K562 (cell line): ENCODE measurements around the gene MATN1. TPM values are rescaled to one million over a fixed set of nuclear protein-coding genes. Genes with fewer than 3 reads are reported as not detected.
A peak's percentile ranks its signal among the peaks of the same experiment; 100 is the strongest.

Experiments
- CBFA2T2 ChIP-seq: fragments of 450-650 bp; conservative IDR thresholded peaks from 2 replicates; pipeline ENCODE4 v1.6.1; 2017; ENCODE audit warnings: mild to moderate bottlenecking
- CBFA2T3 ChIP-seq: fragments of 450-650 bp; IDR thresholded peaks from 2 replicates; pipeline ENCODE4 v1.6.1; 2017
- CC2D1A ChIP-seq: fragments of 450-650 bp; IDR thresholded peaks from 2 replicates; pipeline ENCODE4 v1.6.1; 2017; ENCODE audit warnings: mild to moderate bottlenecking
- CCAR2 ChIP-seq: fragments of 200-400 bp; formaldehyde crosslinking; IDR thresholded peaks from 2 replicates; pipeline ENCODE4 v1.6.1; 2017; ENCODE audit warnings: mild to moderate bottlenecking, low read depth, low read length
- CHCHD3 ChIP-seq: fragments of 250-450 bp; sonication (Bioruptor Pico); IDR thresholded peaks from 2 replicates; pipeline ENCODE4 v2.1.2; 2022; ENCODE audit warnings: mild to moderate bottlenecking
- CTBP1 ChIP-seq: fragments of 450-650 bp; IDR thresholded peaks from 2 replicates; pipeline ENCODE4 v1.6.1; 2016; ENCODE audit warnings: borderline replicate concordance
- GTF2B ChIP-seq: IDR thresholded peaks from 2 replicates; pipeline ENCODE4 v1.6.1; 2011; ENCODE audit not compliant: insufficient read length; ENCODE audit errors: extremely low read depth
- HDAC2 ChIP-seq: fragments of 450-650 bp; IDR thresholded peaks from 2 replicates; pipeline ENCODE4 v1.6.1; 2016; ENCODE audit warnings: mild to moderate bottlenecking
- HNRNPH1 ChIP-seq: fragments of 200-400 bp; formaldehyde crosslinking; optimal IDR thresholded peaks from 2 replicates; pipeline ENCODE3; 2017; ENCODE audit warnings: low read depth, mild to moderate bottlenecking, low read length, moderate library complexity
- HSF4 ChIP-seq: fragments of 250-450 bp; sonication (Bioruptor Pico); IDR thresholded peaks from 2 replicates; pipeline ENCODE4 v2.1.2; 2022; ENCODE audit warnings: mild to moderate bottlenecking, moderate library complexity, borderline replicate concordance
- MBD2 ChIP-seq: sonication (generic); IDR thresholded peaks from 2 replicates; pipeline ENCODE4 v1.6.1; 2016; ENCODE audit warnings: low read depth, borderline replicate concordance
- MNT ChIP-seq, 2 experiments: fragments of 450-650 bp; conservative IDR thresholded peaks; 2 replicates each; pipeline ENCODE4 v1.6.1; 2017; ENCODE audit warnings: mild to moderate bottlenecking in 2 of 2, moderate library complexity in 2 of 2
- SMARCA4 ChIP-seq: fragments of 450-650 bp; IDR thresholded peaks from 2 replicates; pipeline ENCODE4 v1.6.1; 2016
- THRA ChIP-seq: fragments of 450-650 bp; IDR thresholded peaks from 2 replicates; pipeline ENCODE4 v1.6.1; 2017; ENCODE audit warnings: mild to moderate bottlenecking, moderate library complexity
- TSC22D4 ChIP-seq: fragments of 450-650 bp; IDR thresholded peaks from 2 replicates; pipeline ENCODE4 v1.6.1; 2016; ENCODE audit warnings: missing genetic modification characterization, missing biosample characterization, control low read depth
- ZC3H4 ChIP-seq: sonication (generic); formaldehyde crosslinking; IDR thresholded peaks from 2 replicates; pipeline ENCODE4 v1.9.0; 2021; ENCODE audit warnings: missing genetic modification reagents, borderline replicate concordance
- ZNF408 ChIP-seq: fragments of 250-450 bp; sonication (Bioruptor Pico); IDR thresholded peaks from 2 replicates; pipeline ENCODE4 v1.4.0; 2020; ENCODE audit warnings: low read depth, mild to moderate bottlenecking, moderate library complexity
- ZNF445 ChIP-seq: fragments of 250-450 bp; sonication (Bioruptor Pico); IDR thresholded peaks from 2 replicates; pipeline ENCODE4 v1.4.0; 2020; ENCODE audit warnings: low read depth, mild to moderate bottlenecking, moderate library complexity
- ZNF507 ChIP-seq: conservative IDR thresholded peaks from 2 replicates; pipeline ENCODE4 v1.6.1; 2017; ENCODE audit warnings: missing genetic modification characterization, missing compliant biosample characterization
- ZNF785 ChIP-seq: fragments of 250-450 bp; sonication (Bioruptor Pico); IDR thresholded peaks from 2 replicates; pipeline ENCODE4 v1.4.0; 2020; ENCODE audit warnings: mild to moderate bottlenecking
- polyA plus RNA-seq, 8 experiments: library from polyadenylated mRNA; depleted of rRNA in 4 of 8; stranded (reverse) in 5 of 8; unstranded in 3 of 8; fragments of >200 nt; fragmentation: Nextera tagmentation in 2 of 8; fragmentation: Illumina TruSeq in 1 of 8; extraction: Ambion mirVana in 2 of 8; extraction: Trizol in 1 of 8; gene quantifications; 2 replicates each; pipeline versions ENCODE4 v1.2.1 to v1.2.3, GENCODE V29; 2011 to 2014; ENCODE audit warnings: inconsistent platforms in 1 of 8, missing spikeins in 1 of 8
- total RNA-seq, 7 experiments: library from RNA; depleted of rRNA in 6 of 7; stranded (reverse); fragments of >200 nt in 6 of 7; fragmentation: Illumina TruSeq in 2 of 7; extraction: Trizol in 2 of 7; gene quantifications; 2 replicates each; pipeline versions ENCODE4 v1.2.1 to v1.2.3, GENCODE V29; 2011 to 2021; ENCODE audit warnings: low replicate concordance in 1 of 7
- TF ChIP-seq, protein P1 (sequence below): fragments of 450-650 bp; IDR thresholded peaks from 2 replicates; pipeline ENCODE4 v1.7.1; 2018; ENCODE audit warnings: mild to moderate bottlenecking, low read depth; ENCODE audit not compliant: partially characterized antibody
- TF ChIP-seq, protein P2 (sequence below), 2 experiments: fragments of 450-650 bp; IDR thresholded peaks; 2 replicates each; pipeline ENCODE4 v1.6.1; 2016

The MATN1 gene
- total and polyA plus RNA-seq, 9 of the 15 experiments (the other 6 are each of a cell fraction or from before 2014, with no cell fraction given), result 0.10 to 2.3 (median 1.2) TPM

- TF ChIP-seq MNT (conservative IDR thresholded peaks at IDR 0.05) (peak; percentile 87 to 95), CCAR2 (no peak), ZC3H4 (CRISPR knock-in tag) (no peak), CTBP1 (no peak; the same call in 1 of the 2 replicates), CHCHD3 (CRISPR knock-in tag) (no peak), ZNF408 (CRISPR knock-in tag) (no peak), CBFA2T2 (no peak), MBD2 (peak; percentile 31; the same call in 1 of the 2 replicates), TSC22D4 (no peak), SMARCA4 (no peak), HNRNPH1 (no peak), THRA (no peak), CC2D1A (no peak), HDAC2 (peak; percentile 93), ZNF507 (tag) (no peak), HSF4 (no peak; the same call in 1 of the 2 replicates), GTF2B (no peak), ZNF785 (no peak), ZNF445 (CRISPR knock-in tag) (no peak), CBFA2T3 (peak; percentile 14; the same call in 1 of the 2 replicates)
- TF ChIP-seq, protein P1, sequence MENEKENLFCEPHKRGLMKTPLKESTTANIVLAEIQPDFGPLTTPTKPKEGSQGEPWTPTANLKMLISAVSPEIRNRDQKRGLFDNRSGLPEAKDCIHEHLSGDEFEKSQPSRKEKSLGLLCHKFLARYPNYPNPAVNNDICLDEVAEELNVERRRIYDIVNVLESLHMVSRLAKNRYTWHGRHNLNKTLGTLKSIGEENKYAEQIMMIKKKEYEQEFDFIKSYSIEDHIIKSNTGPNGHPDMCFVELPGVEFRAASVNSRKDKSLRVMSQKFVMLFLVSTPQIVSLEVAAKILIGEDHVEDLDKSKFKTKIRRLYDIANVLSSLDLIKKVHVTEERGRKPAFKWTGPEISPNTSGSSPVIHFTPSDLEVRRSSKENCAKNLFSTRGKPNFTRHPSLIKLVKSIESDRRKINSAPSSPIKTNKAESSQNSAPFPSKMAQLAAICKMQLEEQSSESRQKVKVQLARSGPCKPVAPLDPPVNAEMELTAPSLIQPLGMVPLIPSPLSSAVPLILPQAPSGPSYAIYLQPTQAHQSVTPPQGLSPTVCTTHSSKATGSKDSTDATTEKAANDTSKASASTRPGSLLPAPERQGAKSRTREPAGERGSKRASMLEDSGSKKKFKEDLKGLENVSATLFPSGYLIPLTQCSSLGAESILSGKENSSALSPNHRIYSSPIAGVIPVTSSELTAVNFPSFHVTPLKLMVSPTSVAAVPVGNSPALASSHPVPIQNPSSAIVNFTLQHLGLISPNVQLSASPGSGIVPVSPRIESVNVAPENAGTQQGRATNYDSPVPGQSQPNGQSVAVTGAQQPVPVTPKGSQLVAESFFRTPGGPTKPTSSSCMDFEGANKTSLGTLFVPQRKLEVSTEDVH, result peak; percentile 55
- TF ChIP-seq, protein P2, sequence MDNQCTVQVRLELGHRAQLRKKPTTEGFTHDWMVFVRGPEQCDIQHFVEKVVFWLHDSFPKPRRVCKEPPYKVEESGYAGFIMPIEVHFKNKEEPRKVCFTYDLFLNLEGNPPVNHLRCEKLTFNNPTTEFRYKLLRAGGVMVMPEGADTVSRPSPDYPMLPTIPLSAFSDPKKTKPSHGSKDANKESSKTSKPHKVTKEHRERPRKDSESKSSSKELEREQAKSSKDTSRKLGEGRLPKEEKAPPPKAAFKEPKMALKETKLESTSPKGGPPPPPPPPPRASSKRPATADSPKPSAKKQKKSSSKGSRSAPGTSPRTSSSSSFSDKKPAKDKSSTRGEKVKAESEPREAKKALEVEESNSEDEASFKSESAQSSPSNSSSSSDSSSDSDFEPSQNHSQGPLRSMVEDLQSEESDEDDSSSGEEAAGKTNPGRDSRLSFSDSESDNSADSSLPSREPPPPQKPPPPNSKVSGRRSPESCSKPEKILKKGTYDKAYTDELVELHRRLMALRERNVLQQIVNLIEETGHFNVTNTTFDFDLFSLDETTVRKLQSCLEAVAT (IDR thresholded peaks at IDR 0.05), result no peak; a peak in 1 of 4 replicates
Measured at GRCh38 chr1:30718636-30719405, 4.6 kb downstream of the MATN1 start (continued).
